Measurements from ENCODE around the gene ADGRV1. TPM values are rescaled to one million over a fixed set of nuclear protein-coding genes. Genes with fewer than 3 reads are reported as not detected.

Gene ADGRV1
- total and polyA plus RNA-seq, 9 of the 15 experiments (the other 6 are each of a cell fraction or from before 2014, with no cell fraction given), result 21.7 to 156 (median 58.2) TPM

- no peak for TF ChIP-seq CTCF (IDR thresholded peaks at IDR 0.05 in 2 of 3, conservative IDR thresholded peaks at IDR 0.05 in 1 of 3; ENCODE audit: insufficient read depth in 2 of 3, low read depth in 1 of 3, low read length in 3 of 3)
- no peak for TF ChIP-seq PHF8 (IDR thresholded peaks at IDR 0.05; ENCODE audit: borderline replicate concordance, low read length)
- no peak for TF ChIP-seq KLF1 (tag; IDR thresholded peaks at IDR 0.05)
- no peak for TF ChIP-seq ASH1L (IDR thresholded peaks at IDR 0.05; ENCODE audit: borderline replicate concordance, low read depth, partially characterized antibody)
- TF ChIP-seq RBM25 (IDR thresholded peaks at IDR 0.05; ENCODE audit: low read depth, low read length, severe bottlenecking), result no peak
- no peak for TF ChIP-seq SNIP1 (IDR thresholded peaks at IDR 0.05; ENCODE audit: low read depth)
- TF ChIP-seq HNRNPLL (IDR thresholded peaks at IDR 0.05; ENCODE audit: low read depth, low read length, poor library complexity, severe bottlenecking), result no peak
- TF ChIP-seq ZNF431 (CRISPR knock-in tag; IDR thresholded peaks at IDR 0.05), result no peak
- TF ChIP-seq, protein P1, sequence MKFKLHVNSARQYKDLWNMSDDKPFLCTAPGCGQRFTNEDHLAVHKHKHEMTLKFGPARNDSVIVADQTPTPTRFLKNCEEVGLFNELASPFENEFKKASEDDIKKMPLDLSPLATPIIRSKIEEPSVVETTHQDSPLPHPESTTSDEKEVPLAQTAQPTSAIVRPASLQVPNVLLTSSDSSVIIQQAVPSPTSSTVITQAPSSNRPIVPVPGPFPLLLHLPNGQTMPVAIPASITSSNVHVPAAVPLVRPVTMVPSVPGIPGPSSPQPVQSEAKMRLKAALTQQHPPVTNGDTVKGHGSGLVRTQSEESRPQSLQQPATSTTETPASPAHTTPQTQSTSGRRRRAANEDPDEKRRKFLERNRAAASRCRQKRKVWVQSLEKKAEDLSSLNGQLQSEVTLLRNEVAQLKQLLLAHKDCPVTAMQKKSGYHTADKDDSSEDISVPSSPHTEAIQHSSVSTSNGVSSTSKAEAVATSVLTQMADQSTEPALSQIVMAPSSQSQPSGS (CRISPR knock-in tag; IDR thresholded peaks at IDR 0.05), result no peak
- TF ChIP-seq ZNF445 (CRISPR knock-in tag; IDR thresholded peaks at IDR 0.05; ENCODE audit: low read depth), result no peak
- TF ChIP-seq BACH1 (tag; IDR thresholded peaks at IDR 0.05), result no peak
- TF ChIP-seq, protein P2, sequence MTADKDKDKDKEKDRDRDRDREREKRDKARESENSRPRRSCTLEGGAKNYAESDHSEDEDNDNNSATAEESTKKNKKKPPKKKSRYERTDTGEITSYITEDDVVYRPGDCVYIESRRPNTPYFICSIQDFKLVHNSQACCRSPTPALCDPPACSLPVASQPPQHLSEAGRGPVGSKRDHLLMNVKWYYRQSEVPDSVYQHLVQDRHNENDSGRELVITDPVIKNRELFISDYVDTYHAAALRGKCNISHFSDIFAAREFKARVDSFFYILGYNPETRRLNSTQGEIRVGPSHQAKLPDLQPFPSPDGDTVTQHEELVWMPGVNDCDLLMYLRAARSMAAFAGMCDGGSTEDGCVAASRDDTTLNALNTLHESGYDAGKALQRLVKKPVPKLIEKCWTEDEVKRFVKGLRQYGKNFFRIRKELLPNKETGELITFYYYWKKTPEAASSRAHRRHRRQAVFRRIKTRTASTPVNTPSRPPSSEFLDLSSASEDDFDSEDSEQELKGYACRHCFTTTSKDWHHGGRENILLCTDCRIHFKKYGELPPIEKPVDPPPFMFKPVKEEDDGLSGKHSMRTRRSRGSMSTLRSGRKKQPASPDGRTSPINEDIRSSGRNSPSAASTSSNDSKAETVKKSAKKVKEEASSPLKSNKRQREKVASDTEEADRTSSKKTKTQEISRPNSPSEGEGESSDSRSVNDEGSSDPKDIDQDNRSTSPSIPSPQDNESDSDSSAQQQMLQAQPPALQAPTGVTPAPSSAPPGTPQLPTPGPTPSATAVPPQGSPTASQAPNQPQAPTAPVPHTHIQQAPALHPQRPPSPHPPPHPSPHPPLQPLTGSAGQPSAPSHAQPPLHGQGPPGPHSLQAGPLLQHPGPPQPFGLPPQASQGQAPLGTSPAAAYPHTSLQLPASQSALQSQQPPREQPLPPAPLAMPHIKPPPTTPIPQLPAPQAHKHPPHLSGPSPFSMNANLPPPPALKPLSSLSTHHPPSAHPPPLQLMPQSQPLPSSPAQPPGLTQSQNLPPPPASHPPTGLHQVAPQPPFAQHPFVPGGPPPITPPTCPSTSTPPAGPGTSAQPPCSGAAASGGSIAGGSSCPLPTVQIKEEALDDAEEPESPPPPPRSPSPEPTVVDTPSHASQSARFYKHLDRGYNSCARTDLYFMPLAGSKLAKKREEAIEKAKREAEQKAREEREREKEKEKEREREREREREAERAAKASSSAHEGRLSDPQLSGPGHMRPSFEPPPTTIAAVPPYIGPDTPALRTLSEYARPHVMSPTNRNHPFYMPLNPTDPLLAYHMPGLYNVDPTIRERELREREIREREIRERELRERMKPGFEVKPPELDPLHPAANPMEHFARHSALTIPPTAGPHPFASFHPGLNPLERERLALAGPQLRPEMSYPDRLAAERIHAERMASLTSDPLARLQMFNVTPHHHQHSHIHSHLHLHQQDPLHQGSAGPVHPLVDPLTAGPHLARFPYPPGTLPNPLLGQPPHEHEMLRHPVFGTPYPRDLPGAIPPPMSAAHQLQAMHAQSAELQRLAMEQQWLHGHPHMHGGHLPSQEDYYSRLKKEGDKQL (CRISPR knock-in tag; IDR thresholded peaks at IDR 0.05; ENCODE audit: borderline replicate concordance), result no peak
- no peak for TF ChIP-seq SMAD1 (IDR thresholded peaks at IDR 0.05; ENCODE audit: low read depth, low read length, partially characterized antibody)
- TF ChIP-seq GATAD2B (IDR thresholded peaks at IDR 0.05; ENCODE audit: borderline replicate concordance), result no peak
- no peak for TF ChIP-seq POLR2G (IDR thresholded peaks at IDR 0.05; ENCODE audit: low read depth, low read length)
- TF ChIP-seq HNRNPL (IDR thresholded peaks at IDR 0.05; ENCODE audit: low read depth, low read length), result no peak
- no peak for TF ChIP-seq CSDE1 (IDR thresholded peaks at IDR 0.05)
- no peak for TF ChIP-seq KDM5B (IDR thresholded peaks at IDR 0.05; ENCODE audit: insufficient replicate concordance, low read depth, low read length)
- TF ChIP-seq ATF7 (IDR thresholded peaks at IDR 0.05), result no peak
These were observed 308.5 kb downstream of the ADGRV1 start (continued) for GRCh38 chr5:90866915-90867731.

All from K562 (cell line).